GM18909 (cell line): ENCODE results near the gene CYP19A1.
A peak's percentile ranks its signal among the peaks of the same experiment; 100 is the strongest.

Experiments
- ATAC-seq: cut with Tn5 transposase; IDR thresholded peaks from one replicate; pipeline ENCODE4 v1.9.1; 2021; ENCODE audit warnings: mild to moderate bottlenecking; ENCODE audit not compliant: unreplicated experiment, poor library complexity

The CYP19A1 gene

DNA sequence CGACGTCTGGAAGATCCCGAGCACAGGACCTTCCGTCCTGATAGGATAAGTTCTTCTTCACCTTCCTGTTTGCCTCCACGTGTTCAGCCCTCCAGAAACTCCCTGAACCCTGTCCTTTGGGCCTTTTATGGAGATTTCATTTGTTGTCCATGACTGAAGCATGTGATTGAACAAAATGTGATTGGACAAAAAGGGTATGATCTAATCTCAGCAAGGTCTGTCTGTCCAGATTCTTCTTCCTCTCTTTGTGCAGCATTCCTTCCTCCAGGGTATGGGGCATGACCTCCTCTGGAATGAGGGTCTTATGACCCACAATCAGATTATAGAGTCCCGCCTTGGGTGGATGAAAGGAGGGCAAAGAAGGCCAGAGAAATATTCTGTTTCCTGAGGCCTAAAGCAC is at the start of gene CYP19A1:
Gene CYP19A1 (minus strand): TSS at position 101 of the 400 bp plus-strand sequence. CDS start 95,684 bp downstream, outside the sequence.
- ATAC-seq = no peak

DNA sequence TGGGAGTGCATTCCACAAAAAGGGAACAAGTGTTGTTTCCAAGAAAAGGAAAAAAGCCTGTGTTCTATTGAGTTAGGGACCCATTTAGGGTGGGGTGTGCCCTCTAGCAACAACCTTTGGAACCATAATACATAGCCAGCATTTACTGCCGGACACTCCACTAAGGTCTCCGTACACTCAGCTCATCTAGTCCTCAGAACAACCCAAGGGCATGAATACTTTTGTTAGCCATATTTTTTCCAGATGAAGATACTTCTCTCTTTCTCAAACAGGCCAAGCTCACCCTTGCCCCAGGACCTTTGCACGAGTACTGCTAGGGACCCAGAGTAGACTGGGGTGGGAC is 49.3 kb upstream of the CYP19A1 start:
- no peak for ATAC-seq

DNA sequence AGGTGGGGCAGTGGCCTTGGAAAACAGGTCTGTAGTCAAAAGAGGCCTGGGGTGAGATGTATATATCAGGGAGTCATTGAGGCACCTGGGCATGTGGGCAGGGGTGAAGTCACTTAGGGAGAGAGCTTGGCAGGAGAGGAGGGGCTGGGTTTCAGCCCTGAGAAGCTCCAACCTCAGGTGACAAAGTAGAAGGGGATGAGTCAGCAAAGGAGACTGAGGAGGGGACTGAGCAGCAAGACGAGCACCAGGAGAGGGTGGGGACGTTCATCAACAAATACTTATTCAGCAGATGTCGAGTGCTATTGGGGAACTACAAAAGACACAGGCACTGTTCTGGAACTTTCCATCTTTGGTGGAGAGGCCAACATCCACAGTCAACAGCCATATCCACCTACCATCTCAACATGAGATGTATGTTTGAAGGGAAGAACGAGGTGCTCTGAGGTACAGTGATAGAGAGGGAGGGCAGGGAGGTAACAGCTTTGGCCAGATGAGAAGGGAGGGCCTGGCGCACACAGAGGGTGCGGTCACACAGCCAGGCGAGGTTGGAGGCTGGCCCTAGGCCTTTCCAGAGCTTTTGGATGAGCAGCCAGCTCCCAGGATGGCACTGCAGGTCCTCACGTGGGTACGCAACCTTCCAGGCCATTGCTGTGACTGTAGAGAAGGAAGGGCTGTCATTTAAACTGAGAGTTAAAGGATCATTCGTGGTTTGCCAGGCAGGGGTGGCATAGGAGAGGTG is 48.7 kb upstream of the CYP19A1 start:
- no peak for ATAC-seq

DNA sequence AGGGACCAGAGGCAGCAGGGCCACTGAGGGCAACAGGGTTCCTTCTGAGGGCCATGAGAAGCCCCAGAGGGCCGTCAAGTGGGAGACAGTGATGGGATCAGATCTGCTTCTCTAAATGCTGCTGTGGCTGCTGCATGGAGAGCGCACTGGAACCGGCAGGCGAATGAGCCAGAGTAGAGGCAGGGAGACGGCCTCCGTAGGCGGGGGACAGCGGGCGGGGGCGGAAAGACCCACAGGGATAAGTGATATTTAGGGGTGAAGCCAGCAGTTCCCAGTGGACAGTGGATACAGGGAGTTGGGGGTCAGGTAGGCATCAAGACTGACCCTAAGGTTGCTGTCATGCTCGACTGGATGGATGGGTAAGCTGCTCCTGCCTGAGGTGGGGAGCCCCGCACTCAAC is 48.1 kb upstream of the CYP19A1 start:
- no peak for ATAC-seq

DNA sequence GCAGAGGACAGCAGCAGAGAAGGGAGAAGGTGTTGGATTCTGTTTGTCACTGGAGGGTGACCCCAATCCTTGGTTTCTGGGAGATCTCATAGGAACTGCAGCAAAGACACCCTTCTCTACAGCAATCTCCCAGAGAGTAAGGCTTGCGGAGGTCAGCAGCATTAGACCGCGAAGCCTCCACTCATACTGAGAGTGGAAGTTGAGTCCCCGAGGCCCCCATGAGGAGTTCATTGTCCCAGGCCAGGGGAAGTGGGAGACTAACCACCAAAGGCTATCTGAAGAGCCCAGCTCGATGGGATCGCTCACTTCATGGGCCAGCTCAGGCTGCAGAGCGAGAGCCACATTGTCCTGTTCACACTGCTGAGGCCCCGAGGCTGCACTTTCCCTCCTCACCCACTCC is 47.6 kb upstream of the CYP19A1 start:
- ATAC-seq = no peak

DNA sequence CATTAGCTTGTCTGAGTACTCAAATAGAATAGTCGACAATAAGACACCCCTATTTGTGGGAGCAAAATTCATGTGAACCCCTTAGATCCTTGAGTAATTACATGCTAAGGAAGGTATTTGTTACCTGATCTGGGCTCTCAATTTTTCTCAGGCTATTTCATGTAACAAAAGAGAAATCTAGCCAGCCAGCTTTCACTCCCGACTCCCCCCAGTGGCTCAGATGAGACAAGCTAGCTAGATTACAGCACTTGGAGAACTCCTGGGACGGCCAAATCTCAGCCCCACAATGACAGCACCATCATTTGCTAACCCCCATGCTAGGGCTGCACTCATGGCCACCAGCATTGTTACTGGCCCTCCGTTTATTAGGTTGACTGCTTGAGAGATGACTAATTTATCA is 44.4 kb upstream of the CYP19A1 start:
- no peak for ATAC-seq

DNA sequence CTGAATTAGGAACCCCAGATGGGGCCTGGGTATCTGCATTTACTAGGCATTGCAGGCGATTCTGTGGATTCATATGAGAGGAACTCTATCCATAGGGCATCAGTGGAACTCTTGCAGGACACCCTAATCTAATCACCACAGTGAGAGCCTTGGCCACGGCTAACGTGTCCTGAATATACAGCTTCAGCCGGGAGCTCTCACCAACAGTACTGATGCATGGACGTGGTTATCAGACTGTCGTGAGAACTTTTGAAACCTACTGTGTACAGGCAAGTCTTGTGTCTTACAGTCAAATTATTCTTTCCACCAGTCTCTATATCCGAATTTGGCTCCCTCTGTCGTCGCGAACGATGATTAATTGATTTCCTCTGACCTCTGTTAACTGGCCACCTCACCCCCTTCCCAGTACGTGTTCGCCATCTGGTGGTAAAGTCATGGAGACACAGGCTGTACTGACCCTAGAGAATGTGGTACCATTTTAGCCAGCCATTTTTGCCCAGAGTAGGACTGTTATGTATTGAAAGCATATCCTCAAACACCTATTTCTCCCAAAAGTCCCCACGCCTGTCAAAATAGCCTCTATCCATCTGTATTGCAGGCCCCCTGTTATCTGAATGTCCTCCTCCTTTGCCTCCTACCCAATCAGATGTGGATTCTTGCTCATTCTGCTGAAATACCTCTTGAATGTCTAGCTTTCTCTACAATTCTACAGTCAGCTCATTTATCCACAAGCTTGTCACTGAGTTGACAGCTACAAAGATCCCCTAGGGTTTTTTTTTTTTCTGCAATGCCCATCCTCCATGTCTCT is 42.8 kb upstream of the CYP19A1 start:
- ATAC-seq = peak; percentile 86

DNA sequence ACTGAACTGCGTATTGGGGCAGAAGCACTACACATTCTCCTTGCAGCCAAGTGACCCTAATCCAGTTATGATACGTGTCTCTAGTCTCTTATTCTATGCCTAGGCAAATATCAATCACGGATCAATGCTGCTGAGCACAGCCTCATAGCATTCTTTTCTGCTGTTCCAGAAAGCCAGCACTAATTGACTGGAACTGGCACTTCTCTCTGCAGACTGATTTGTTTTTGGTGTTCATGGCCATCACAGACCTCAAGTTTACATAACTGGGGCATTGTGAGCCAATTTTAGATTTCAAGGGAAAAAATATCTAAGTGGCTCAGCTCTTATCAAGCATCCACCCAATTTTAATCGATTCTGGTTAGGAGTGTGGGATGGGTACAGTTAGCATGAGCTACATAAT is 41.0 kb upstream of the CYP19A1 start:
- no peak for ATAC-seq

DNA sequence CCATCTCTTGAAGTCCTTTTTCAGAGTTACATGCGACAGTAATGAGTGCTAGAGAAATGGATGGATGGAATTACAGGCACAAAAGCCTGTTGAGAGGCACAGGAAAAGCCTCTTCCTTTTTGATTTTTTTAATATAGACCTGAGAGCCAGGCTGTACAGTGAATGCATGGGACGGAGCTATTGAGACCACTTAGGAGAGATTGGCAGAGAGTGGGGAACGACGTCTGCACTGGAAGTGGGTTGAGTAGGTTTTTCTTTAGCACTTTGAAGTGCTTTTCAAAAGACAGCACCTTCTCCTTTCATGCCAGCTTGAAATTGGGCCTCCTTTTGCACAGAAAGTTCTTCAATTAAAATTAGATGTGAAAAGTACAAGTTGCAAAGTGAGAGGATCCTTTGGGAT is 40.0 kb upstream of the CYP19A1 start:
- no peak for ATAC-seq

DNA sequence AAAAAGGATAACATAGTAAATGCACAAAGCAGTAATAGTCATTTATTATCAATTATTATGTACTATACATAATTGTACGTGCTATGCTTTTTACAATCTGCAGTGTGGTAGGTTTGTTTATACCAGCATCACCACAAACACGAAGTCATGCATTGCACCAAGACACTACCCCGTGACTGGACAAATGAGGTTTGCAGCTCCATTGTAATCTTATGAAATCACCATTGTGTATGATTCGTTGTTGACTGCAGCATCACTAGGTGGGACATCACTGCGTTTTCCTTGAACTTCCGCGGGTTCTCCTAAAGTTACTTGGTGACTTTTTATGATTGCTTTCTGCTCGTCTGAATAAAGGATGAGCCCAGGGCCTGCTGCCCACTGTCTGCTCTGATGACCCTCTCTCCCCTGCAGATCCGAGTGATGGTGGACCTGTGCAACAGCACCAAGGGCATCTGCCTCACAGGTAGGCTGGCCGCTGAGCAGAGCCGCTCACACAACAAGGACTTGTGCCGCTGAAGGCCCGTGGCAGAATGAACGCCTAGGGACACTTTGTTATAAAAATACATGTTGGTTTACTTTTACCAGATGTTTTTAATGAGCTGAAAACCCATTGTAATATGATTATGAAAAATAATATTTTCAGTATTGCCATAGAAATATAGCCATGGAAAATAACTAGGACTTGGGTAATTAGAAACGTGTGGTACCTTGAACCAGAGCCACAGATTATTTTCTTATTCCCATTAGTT is 38.8 kb upstream of the CYP19A1 start:
- no peak for ATAC-seq

DNA sequence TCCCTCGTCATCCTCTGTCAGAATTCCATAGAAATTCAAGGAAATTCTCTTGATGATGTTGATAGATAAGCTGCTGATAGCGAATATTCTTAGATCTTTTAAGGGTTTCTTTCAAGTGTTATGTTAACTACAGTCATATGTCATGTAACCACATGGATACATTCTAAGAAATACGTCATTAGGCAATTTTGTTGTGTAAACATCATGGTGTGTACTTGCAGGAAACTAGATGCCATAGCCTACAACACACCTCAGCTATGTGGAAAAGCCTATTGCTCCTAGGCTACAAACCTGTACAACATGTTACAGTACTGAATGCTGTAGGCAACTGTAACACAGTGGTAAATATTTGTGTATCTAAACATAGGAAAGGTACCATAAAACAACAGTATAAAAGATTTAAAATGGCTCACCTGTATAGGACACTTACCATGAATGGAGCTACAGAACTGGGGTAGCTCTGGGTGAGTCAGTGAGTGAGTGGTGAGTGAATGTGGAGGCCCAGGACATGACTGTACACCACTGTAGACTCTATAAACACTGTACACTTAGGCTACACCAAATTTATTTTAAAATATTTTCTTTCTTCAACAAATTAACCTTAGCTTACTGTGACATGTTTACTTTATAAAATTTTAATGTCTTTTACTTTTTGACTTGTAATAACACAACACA is 37.7 kb upstream of the CYP19A1 start:
- ATAC-seq = no peak

DNA sequence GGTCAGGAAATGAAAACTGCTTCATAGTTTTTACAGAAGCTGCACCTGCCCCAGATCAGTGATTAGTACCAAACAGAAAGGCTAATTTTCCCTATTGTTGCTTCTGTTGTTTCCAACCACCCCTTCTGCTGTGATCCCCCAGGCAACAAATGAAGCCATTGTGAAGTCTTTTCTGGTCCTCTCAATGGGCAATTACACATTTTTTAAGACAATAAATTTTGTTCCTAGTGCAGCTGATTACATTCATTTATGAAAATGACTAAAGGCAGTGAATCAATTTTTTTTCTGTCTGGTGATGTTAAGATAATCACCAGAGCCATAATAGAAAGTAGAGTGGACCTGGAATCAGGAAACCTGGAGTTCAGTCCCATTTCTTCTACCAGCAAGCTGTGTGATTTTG is 35.7 kb upstream of the CYP19A1 start:
- no peak for ATAC-seq

DNA sequence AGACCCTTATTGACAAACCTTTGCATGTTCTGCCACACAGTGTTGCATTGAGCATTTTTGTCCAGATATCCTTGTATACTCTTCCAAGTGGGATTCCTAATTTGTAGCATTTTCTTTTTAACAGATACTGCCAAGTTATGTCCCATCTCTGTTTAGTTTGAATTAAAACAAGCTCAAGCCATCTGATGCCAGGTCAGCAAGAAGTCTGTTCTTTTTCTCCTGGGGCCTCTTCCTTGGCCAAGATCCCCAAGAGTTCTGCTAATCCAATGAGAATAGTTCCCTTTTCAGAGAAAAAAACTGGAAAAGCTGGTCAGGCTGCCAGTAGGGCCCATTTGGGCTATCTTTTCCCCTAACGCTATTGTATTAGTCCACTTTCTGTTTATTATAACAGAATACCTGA is 32.9 kb upstream of the CYP19A1 start:
- ATAC-seq = no peak

DNA sequence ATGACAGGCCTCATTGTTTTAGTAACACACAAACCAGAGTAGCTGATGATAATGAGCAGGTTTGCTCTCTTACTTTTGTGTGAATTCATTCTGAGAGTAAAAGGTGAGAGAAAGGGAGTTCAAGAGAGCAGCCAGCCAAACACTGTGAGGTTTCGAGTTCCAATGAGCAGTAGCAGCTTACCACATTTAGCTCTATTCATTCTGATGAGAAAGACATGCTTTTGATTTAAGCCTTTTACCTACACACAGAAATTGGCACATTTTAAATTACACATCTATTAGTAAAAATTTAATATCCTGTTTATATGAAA is 31.0 kb upstream of the CYP19A1 start:
- no peak for ATAC-seq

DNA sequence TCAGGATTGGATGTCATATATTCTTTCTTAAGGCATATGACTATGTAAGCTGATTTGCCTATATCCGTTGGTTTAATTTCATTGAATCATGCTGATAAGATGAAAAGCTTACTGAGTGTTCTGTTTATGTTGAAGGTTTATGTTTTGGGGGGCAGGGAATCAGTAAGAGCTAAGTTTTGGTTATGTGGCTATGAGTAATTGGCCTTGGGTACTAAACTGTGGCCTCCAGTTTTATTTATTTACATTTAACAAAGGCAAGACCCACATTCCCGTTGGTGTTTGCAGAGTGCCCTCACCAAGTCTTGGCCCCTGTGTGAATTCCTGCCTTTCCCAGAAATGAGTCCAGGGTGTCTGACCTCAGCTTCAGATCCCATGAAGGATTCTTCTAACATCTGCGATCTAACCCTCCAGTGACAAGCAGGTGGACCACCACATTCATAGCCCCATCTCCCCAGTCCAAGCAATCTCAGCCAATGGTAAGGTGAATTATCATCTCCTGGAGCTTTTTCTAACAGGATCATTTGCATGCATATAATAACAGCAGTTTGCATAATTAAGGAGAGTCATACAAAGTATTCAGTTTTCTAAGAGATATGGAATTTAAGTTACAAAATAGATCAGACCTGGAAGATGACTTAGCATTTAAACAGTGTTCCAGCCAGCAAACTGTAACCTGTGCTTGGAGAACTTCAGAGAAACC is 30.5 kb upstream of the CYP19A1 start:
- no peak for ATAC-seq

DNA sequence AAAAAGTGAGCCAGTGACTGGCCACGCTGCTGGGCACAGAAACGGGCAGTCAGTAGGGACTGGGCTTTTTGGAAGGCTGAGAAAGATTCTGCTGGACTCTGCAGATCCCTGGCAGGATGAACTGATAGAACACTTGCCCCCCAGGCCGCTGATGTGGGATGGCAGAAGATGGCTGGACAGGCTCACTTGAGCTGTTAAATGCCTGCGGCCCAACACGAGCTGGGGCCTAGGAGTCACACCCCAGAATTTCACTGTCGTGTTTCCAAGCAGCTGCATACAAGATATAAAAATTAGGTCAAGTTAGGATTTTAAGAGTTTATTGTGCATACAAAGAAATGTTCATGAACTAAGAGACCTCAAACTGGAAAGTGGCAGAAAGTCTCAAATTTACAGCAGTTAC is 29.9 kb upstream of the CYP19A1 start:
- no peak for ATAC-seq

DNA sequence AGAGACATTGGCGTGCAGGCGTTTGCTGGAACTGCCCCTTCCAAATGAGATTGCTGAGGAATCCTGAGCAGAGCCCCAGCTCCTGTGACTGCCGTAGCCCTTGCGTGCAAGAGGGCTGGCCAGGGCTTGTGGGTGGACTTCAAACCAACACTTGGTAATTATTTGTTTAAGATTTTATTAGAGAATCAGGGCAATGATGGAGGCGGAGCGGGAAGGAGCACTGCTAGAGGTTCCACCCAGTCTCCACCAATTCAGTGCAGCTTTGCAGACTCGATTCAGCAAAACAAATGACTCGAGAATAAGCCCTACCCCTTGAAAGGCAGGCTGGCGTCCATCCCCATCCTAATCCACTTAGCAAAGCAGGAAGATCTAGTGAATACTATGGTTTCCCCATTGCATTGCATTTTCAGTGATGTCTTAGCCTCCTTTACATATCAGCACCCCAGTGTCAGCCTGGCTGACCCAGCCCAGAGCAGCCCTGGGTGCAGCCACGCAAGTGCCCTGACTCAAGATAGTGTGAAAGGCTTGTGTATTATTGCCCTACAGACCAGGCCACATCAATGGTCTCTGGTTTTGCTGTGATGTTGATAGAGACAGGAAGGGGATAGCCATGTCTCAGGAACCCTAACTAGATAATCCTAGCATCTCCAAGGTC is 29.1 kb upstream of the CYP19A1 start:
- ATAC-seq = no peak

DNA sequence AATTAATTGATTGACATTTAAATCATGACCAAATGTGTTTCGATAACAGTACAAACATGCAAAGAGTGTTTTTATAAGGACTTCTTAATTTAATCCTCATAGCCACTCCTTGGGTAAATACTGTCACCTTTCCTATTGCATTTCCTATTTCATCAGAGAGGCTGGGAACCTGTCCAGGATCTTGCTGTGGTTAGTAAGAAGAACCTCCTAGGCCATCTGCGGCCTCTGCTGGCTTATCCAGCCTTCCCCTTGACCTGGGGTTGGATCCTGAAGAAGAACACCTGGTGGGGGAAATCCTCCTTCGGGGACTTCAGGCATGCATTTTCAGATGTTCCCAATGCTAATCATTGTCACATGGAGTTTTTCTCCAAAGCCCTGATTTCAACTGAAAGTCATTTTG is 28.5 kb upstream of the CYP19A1 start:
- ATAC-seq = no peak

DNA sequence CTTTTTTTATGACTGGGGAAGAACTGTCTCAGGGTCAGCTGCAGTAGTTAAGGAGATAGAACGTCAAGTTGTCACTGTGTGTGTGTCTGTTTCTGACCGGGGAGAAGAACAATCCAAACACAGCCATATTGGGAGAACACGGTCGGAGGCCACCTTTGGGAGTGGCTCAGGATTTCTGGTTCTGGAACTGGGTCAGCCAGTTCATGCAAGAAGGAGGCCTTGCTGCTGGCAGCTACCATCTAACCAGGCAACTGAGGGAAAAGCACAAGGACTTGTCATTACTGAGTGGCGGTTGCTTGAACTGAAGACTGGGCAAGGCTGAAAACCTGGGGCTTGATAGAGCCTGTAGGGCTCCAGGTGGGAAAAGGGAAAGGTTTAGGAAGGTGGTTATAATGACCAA is 27.7 kb upstream of the CYP19A1 start:
- ATAC-seq = no peak

DNA sequence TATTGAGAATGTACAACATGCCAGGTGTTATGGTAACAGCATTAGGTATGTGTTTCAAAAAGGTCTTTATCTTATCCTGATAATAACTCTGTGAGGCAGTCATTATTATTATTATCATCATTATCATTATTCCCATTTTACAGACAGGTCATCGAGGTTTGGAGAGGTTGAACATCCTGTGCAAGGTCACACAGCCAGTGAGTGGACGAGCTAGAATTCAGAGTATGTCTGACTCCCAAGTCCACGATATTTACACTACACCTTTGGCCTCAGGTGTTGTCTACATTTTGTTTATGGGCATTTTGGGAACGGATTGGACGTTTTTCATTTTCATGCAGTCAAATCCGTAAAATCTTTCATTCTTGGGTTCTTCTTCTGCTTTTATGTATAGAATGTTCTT is 27.0 kb upstream of the CYP19A1 start:
- ATAC-seq = no peak
